ENCODE results near the gene APOBEC3F. TPM values are rescaled to one million over a fixed set of nuclear protein-coding genes. Genes with fewer than 3 reads are reported as not detected.
"Not testable (repeated sequence)": the region's sequence is repeated elsewhere in the genome, so short reads cannot be mapped to it uniquely, and the experiment has no call there.

Gene APOBEC3F
- total RNA-seq, 1 donor from 2014 or later = 2.8 TPM

DNA sequence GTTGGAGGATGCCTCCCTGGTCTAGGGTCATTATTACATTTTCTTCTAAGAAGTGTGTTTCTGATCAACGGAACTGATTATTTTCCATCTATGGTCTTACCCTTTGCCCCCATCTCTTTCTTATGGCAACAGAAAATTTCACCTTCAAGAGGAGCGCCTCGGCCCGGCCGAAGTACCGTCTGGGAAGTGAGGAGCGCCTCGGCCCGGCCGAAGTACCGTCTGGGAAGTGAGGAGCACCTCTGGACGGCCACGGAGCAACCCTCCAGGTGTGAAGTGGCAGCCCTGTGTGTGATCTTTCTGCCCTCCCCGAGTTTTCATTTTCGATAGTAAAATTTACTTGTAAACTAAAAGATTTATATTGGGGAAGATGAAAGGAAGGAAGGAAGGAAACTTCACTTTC lies 29.7 kb upstream of the APOBEC3F start:
- H3K4me1 Mint-ChIP-seq (ENCODE audit: low read depth, unreplicated experiment) = peaks cover 4% of the 10 kb centered on the region
- no peaks in the 10 kb centered on the region for H3K36me3 Mint-ChIP-seq (ENCODE audit: unreplicated experiment)
- TF ChIP-seq, protein P1, sequence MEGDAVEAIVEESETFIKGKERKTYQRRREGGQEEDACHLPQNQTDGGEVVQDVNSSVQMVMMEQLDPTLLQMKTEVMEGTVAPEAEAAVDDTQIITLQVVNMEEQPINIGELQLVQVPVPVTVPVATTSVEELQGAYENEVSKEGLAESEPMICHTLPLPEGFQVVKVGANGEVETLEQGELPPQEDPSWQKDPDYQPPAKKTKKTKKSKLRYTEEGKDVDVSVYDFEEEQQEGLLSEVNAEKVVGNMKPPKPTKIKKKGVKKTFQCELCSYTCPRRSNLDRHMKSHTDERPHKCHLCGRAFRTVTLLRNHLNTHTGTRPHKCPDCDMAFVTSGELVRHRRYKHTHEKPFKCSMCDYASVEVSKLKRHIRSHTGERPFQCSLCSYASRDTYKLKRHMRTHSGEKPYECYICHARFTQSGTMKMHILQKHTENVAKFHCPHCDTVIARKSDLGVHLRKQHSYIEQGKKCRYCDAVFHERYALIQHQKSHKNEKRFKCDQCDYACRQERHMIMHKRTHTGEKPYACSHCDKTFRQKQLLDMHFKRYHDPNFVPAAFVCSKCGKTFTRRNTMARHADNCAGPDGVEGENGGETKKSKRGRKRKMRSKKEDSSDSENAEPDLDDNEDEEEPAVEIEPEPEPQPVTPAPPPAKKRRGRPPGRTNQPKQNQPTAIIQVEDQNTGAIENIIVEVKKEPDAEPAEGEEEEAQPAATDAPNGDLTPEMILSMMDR (IDR thresholded peaks at IDR 0.05; ENCODE audit: partially characterized antibody, unreplicated experiment) = no peak
- DNase-seq = no peak
- H3K9me3 Mint-ChIP-seq (ENCODE audit: unreplicated experiment) = no peaks in the 10 kb centered on the region
- peaks cover 1% of the 10 kb centered on the region for H3K27me3 Mint-ChIP-seq (ENCODE audit: unreplicated experiment)
- no peak overlapping the region for H3K4me3 Mint-ChIP-seq (ENCODE audit: unreplicated experiment)
- H3K27ac Mint-ChIP-seq (ENCODE audit: unreplicated experiment) = no peak overlapping the region

DNA sequence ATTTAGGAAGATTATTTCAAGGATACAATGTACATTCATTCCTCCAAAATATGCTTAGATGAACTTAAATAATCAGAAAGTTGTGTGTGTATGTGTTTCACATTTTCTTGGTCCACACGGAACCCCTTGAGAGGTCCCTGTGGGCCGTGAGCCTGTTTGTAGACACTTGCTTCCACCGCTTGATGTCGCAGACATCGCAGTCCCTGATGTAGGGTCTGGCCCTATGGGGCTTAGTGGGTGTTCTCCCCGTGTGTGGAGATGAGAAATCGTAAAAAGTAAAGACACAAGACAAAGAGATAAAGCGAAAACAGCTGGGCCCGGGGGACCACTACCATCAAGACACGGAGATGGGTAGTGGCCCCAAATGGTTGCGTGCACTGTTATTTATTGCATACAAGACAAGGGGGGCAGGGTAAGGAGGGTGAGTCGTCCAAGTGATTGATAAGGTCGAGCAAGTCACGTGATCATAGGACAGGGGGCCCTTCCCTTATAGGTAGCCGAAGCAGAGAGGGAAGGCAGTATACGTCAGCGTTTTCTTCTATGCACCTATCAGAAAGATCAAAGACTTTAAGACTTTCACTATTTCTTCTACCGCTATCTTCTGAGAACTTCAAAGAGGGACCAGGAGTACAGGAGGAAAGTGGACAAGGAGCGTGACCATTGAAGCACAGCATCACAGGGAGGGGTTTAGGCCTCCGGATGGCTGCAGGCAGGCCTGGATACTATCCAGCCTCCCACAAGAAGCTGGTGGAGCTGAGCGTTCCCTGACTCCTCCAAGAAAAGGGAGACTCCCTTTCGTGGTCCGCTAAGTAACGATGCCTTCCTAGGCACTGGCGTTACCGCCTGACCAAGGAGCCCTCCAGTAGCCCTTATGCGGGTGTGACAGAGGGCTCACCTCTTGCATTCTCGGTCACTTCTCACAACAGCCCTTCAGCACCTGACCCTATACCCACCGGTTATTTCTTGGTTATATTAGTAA lies 27.8 kb upstream of the APOBEC3F start:
- Mint-ChIP-seq H3K9me3 (ENCODE audit: unreplicated experiment) (peaks cover 1% of the 10 kb centered on the region), H3K4me1 (ENCODE audit: low read depth, unreplicated experiment) (peaks cover 4% of the 10 kb centered on the region), H3K27me3 (ENCODE audit: unreplicated experiment) (peaks cover 1% of the 10 kb centered on the region), H3K4me3 (ENCODE audit: unreplicated experiment) (no peak overlapping the region), H3K36me3 (ENCODE audit: unreplicated experiment) (no peaks in the 10 kb centered on the region), H3K27ac (ENCODE audit: unreplicated experiment) (no peak overlapping the region)
- no peak for DNase-seq
- TF ChIP-seq, protein P1 (IDR thresholded peaks at IDR 0.05; ENCODE audit: partially characterized antibody, unreplicated experiment) = no peak

DNA sequence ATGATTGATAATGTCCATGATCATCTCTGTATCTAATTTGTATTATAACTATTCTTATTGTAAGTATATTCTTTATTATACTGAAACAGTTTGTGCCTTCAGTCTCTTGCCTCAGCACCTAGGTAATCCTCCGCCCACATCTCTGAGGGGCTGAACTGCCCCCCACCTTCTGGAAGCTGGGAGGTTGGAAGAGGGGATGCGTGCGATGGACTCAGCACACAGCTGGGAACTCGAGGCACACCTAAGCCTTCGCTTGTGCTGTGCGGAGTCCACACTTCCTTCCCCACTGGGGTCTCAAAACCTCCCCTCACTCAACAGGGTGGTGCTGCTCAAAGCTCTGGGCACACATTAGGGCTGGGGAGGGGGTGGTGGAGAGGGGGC lies 27.1 kb upstream of the APOBEC3F start:
- H3K4me1 Mint-ChIP-seq (ENCODE audit: low read depth, unreplicated experiment); H3K9me3 Mint-ChIP-seq (ENCODE audit: unreplicated experiment); H3K36me3 Mint-ChIP-seq (ENCODE audit: unreplicated experiment); DNase-seq; H3K4me3 Mint-ChIP-seq (ENCODE audit: unreplicated experiment); H3K27me3 Mint-ChIP-seq (ENCODE audit: unreplicated experiment); H3K27ac Mint-ChIP-seq (ENCODE audit: unreplicated experiment): not testable (repeated sequence)

DNA sequence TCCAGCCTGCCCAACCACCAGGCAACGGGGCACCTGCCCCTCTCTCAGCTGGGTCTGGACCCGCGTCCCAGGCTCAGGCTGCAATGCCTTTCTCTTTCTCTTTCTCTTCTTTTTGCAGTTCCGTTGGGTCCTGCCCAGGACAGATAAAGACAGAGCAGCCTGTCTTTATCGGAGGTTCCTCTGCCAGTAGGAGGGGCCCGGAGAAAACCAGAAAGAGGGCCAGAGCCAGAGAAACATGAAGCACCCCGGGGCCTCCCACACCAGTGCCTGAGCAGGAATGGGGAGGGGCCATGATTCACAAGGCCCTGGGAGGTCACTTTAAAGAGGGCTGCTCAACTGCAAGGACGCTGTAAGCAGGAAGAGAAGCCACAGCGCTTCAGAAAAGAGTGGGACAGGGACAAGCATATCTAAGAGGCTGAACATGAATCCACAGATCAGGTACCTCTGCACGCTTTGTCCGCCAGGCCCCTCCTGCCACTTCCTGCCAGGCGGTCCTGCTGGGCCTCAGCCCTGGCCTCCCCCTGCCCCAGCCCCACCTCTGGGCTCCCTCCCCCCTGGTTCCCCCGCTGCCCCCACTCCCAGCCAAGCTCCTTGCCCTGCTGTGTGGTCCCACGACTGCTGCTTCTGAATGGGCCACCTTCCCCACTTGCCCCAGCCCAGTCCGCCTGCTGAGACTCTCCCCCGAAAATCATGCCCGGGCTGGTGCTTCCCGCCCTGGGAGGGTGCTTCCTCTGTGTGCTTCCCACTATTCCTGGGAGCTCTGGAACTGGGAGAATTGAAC lies 26.5 kb upstream of the APOBEC3F start, which contains the start of gene APOBEC3C:
TSS of gene APOBEC3C (plus strand) at position 316 of the 781 bp plus-strand sequence. CDS start at position 422, 106 bp downstream.
- Mint-ChIP-seq H3K36me3 (ENCODE audit: unreplicated experiment) (no peaks in the 10 kb centered on the region), H3K27ac (ENCODE audit: unreplicated experiment) (no peak within 1 kb of the TSS), H3K9me3 (ENCODE audit: unreplicated experiment) (peaks cover 1% of the 10 kb centered on the region), H3K4me3 (ENCODE audit: unreplicated experiment) (no peak within 1 kb of the TSS), H3K27me3 (ENCODE audit: unreplicated experiment) (peaks cover 1% of the 10 kb centered on the region), H3K4me1 (ENCODE audit: low read depth, unreplicated experiment) (peaks cover 4% of the 10 kb centered on the region)
- DNase-seq = no peak
- TF ChIP-seq, protein P1 (IDR thresholded peaks at IDR 0.05; ENCODE audit: partially characterized antibody, unreplicated experiment) = no peak

DNA sequence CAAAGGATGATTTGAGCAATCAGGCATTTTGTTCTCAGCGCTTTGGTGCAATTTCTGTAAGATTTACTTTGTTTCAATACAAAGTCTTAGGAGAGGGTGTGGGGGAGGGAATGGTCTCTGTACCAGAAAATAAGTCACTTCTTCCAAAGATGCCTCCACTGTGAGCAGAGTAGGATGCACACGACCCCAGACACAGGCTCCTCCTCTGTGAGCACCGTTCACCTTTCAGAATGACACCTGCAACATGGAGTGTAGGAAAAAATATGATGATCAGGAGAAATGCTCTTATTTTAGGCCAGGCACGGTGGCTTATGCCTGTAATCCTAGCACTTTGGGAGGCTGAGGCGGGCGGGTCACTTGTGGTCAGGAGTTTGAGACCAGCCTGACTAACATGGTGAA lies 25.9 kb upstream of the APOBEC3F start:
- H3K36me3 Mint-ChIP-seq (ENCODE audit: unreplicated experiment); H3K27ac Mint-ChIP-seq (ENCODE audit: unreplicated experiment); DNase-seq; H3K27me3 Mint-ChIP-seq (ENCODE audit: unreplicated experiment); H3K4me3 Mint-ChIP-seq (ENCODE audit: unreplicated experiment); H3K4me1 Mint-ChIP-seq (ENCODE audit: low read depth, unreplicated experiment); H3K9me3 Mint-ChIP-seq (ENCODE audit: unreplicated experiment): not testable (repeated sequence)
